NCI-H146 treated with DMSO at 0.1 percent for 48 hours (cell line): ENCODE data around the gene DSC3.
"Not testable (repeated sequence)": the region's sequence is repeated elsewhere in the genome, so short reads cannot be mapped to it uniquely, and the experiment has no call there.

ENCODE experiments used
- DNase-seq: peaks from one replicate; lab custom pipeline; 2025; ENCODE audit not compliant: unreplicated experiment; lab: John Stamatoyannopoulos, UW

The DSC3 gene

GRCh38 chr18:31041271-31042083 is 1.1 kb downstream of the DSC3 start:
- DNase-seq, result no peak

- no peak for DNase-seq
Observed at GRCh38 chr18:31040686-31041270, 1.8 kb downstream of the DSC3 start.

- no peak for DNase-seq
Observed at GRCh38 chr18:31039426-31039825, 3.1 kb downstream of the DSC3 start.

- DNase-seq, result not testable (repeated sequence)
Observed at GRCh38 chr18:31037686-31038085, 4.9 kb downstream of the DSC3 start.

GRCh38 chr18:31034541-31034940 is 8.0 kb downstream of the DSC3 start:
- DNase-seq, result no peak

GRCh38 chr18:31030574-31031278 is 11.8 kb downstream of the DSC3 start:
- no peak for DNase-seq

GRCh38 chr18:31015715-31016434 is 26.7 kb downstream of the DSC3 start:
- no peak for DNase-seq

- DNase-seq, result not testable (repeated sequence)
Observed at GRCh38 chr18:31011455-31011854, 31.1 kb downstream of the DSC3 start.

- no peak for DNase-seq
Observed at GRCh38 chr18:31010601-31011000, 31.9 kb downstream of the DSC3 start.

GRCh38 chr18:30999887-31000628 is 42.5 kb downstream of the DSC3 start:
- no peak for DNase-seq

GRCh38 chr18:30999186-30999585 is 43.4 kb downstream of the DSC3 start:
- DNase-seq, result no peak

- no peak for DNase-seq
Observed at GRCh38 chr18:30997223-30997622, 45.3 kb downstream of the DSC3 start.

GRCh38 chr18:30992231-30992630 is 50.3 kb downstream of the DSC3 start:
- no peak for DNase-seq

- DNase-seq, result no peak
Observed at GRCh38 chr18:30991397-30991796, 51.1 kb downstream of the DSC3 start.

GRCh38 chr18:30989141-30989540 is 53.4 kb downstream of the DSC3 start:
- no peak for DNase-seq

- no peak for DNase-seq
Observed at GRCh38 chr18:30988440-30988839, 54.1 kb downstream of the DSC3 start.

- no peak for DNase-seq
Observed at GRCh38 chr18:30987467-30988241, 54.9 kb downstream of the DSC3 start.

- no peak for DNase-seq
Observed at GRCh38 chr18:30985753-30986152, 56.8 kb downstream of the DSC3 start.

- no peak for DNase-seq
Observed at GRCh38 chr18:30982285-30982992, 60.1 kb downstream of the DSC3 start.
